Brain microvascular endothelial cell (primary cell): ENCODE measurements around the gene PROX1.

Source experiments
- DNase-seq: peaks from one replicate; pipeline ENCODE4 v3.0.0-alpha.2; 2020
- H3K27ac ChIP-seq: fragments of 250-450 bp; sonication (Bioruptor Pico); 2 replicates; pipeline ENCODE4 v1.5.1; 2020; ENCODE audit warnings: mild to moderate bottlenecking, moderate library complexity
- H3K27me3 ChIP-seq: fragments of 250-450 bp; sonication (Bioruptor Pico); replicated peaks from 2 replicates; pipeline ENCODE4 v1.5.1; 2020; ENCODE audit warnings: mild to moderate bottlenecking
- H3K36me3 ChIP-seq: fragments of 250-450 bp; sonication (Bioruptor Pico); replicated peaks from 2 replicates; pipeline ENCODE4 v1.5.1; 2020; ENCODE audit warnings: mild to moderate bottlenecking
- H3K4me3 ChIP-seq: 2 replicates; pipeline ENCODE4 v1.5.1; 2011; ENCODE audit warnings: low read depth, mild to moderate bottlenecking, control low read depth, low read length, moderate library complexity
- in situ Hi-C: cut with HindIII; loops from 2 replicates; pipeline ENCODE4 v1.10.0; 2017; ENCODE audit warnings: low sequenced_read_pairs, low pct_ligation_motif_present
- TF ChIP-seq, protein P1 (sequence below): IDR thresholded peaks from 2 replicates; pipeline ENCODE4 v1.5.1; 2011; ENCODE audit warnings: low read depth, mild to moderate bottlenecking, moderate library complexity, low read length, control low read depth, inconsistent platforms; ENCODE audit errors: missing control alignments

The PROX1 gene

GRCh38 chr1:213987927-213988506 is at the start of gene PROX1:
Gene PROX1 (plus strand): TSS chr1:213987973. CDS start chr1:213996536, 8,563 bp downstream.
- Histone ChIP-seq H3K27ac (no peak within 1 kb of the TSS), H3K36me3 (no peaks in the 10 kb centered on the region), H3K27me3 (peaks cover 54% of the 10 kb centered on the region), H3K4me3 (peak within 1 kb of the TSS; percentile 61)
- DNase-seq = peak; percentile 68
- in situ Hi-C loops = no loop called here
- TF ChIP-seq, protein P1, sequence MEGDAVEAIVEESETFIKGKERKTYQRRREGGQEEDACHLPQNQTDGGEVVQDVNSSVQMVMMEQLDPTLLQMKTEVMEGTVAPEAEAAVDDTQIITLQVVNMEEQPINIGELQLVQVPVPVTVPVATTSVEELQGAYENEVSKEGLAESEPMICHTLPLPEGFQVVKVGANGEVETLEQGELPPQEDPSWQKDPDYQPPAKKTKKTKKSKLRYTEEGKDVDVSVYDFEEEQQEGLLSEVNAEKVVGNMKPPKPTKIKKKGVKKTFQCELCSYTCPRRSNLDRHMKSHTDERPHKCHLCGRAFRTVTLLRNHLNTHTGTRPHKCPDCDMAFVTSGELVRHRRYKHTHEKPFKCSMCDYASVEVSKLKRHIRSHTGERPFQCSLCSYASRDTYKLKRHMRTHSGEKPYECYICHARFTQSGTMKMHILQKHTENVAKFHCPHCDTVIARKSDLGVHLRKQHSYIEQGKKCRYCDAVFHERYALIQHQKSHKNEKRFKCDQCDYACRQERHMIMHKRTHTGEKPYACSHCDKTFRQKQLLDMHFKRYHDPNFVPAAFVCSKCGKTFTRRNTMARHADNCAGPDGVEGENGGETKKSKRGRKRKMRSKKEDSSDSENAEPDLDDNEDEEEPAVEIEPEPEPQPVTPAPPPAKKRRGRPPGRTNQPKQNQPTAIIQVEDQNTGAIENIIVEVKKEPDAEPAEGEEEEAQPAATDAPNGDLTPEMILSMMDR = peak; percentile 11

GRCh38 chr1:213938776-213939175 is 49.0 kb upstream of the PROX1 start:
- H3K4me3 ChIP-seq = no peak overlapping the region
- DNase-seq = no peak
- H3K36me3 ChIP-seq = no peaks in the 10 kb centered on the region
- no peak overlapping the region for H3K27ac ChIP-seq
- TF ChIP-seq, protein P1 = no peak
- in situ Hi-C loops = no loop called here
- no peaks in the 10 kb centered on the region for H3K27me3 ChIP-seq

- no peaks in the 10 kb centered on the region for H3K36me3 ChIP-seq
- no peak overlapping the region for H3K27ac ChIP-seq
- H3K27me3 ChIP-seq = no peaks in the 10 kb centered on the region
- H3K4me3 ChIP-seq = no peak overlapping the region
- TF ChIP-seq, protein P1 = no peak
- in situ Hi-C loops = no loop called here
- DNase-seq = no peak
These were observed 47.9 kb upstream of the PROX1 start for GRCh38 chr1:213939888-213940287.

GRCh38 chr1:213940947-213941346 is 46.8 kb upstream of the PROX1 start:
- Histone ChIP-seq H3K27me3 (no peaks in the 10 kb centered on the region), H3K27ac (no peak overlapping the region), H3K4me3 (no peak overlapping the region), H3K36me3 (no peaks in the 10 kb centered on the region)
- TF ChIP-seq, protein P1 = no peak
- in situ Hi-C loops = no loop called here
- no peak for DNase-seq

DNA sequence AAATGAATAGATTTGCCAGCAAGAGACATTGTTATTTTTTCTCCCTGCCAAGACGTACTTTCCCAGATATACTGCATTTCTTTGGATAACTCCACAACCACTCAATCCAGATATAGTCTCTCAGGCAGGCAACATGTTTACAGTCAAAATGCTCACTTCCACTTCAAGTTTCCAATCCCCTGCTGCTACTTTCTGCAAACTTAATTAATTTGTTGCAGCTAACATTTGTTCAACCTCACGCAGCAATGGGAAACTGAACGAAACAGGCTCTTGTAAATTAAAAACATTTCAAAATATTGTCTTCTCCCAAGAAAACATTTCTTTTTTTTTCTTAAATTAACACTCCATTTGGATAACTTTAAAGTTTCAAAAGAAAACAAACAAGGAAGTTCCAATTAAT is 45.7 kb upstream of the PROX1 start:
- Histone ChIP-seq H3K27ac (no peak overlapping the region), H3K27me3 (no peaks in the 10 kb centered on the region), H3K36me3 (no peaks in the 10 kb centered on the region), H3K4me3 (no peak overlapping the region)
- in situ Hi-C loops = no loop called here
- DNase-seq = no peak
- TF ChIP-seq, protein P1 = no peak

DNA sequence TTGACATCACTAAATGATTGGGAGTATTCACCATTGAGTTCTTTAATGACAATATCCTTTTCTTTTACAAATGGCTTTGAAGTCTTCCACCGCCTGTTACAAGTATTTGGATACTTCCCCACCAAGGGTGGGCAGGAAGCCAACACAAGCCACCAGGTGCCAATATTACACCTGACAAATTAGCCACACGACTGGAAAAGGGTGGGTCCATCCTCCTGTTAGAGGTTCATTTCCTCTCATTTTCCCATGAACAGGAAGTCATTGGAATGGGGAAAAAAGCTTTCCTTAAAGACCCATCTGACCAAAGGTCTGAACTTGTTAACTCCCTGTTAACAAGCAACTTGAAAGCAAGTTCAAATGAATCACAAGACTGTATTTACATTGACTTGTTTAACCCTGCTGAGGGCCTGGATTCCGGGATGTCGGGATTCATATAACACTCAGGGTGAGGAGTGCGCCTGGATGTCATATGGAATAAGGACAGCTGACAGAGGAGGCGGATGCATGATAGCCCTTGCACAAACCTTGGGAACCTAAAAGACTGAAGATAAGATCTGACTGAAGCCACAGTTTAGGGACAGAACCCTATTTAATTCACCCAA is 40.5 kb upstream of the PROX1 start:
- Histone ChIP-seq H3K27ac (no peak overlapping the region), H3K27me3 (no peaks in the 10 kb centered on the region), H3K36me3 (no peaks in the 10 kb centered on the region), H3K4me3 (no peak overlapping the region)
- TF ChIP-seq, protein P1 = no peak
- DNase-seq = no peak
- in situ Hi-C loops = no loop called here
